GM18867 (cell line): Measurements from ENCODE around the gene COG2.

Experiments used
- ATAC-seq: cut with Tn5 transposase; IDR thresholded peaks from one replicate; pipeline ENCODE4 v1.9.1; 2021; ENCODE audit warnings: mild to moderate bottlenecking, moderate library complexity; ENCODE audit not compliant: unreplicated experiment

The COG2 gene

GRCh38 chr1:230668227-230668626 lies 25.9 kb downstream of the COG2 start:
- ATAC-seq: no peak

GRCh38 chr1:230669543-230669942 lies 27.3 kb downstream of the COG2 start:
- ATAC-seq: no peak

GRCh38 chr1:230674581-230674980 lies 32.3 kb downstream of the COG2 start:
- ATAC-seq: no peak

GRCh38 chr1:230677200-230677599 lies 34.9 kb downstream of the COG2 start:
- ATAC-seq: no peak

GRCh38 chr1:230679192-230679591 lies 36.9 kb downstream of the COG2 start:
- no peak for ATAC-seq

GRCh38 chr1:230679825-230680224 lies 37.5 kb downstream of the COG2 start:
- ATAC-seq: no peak

GRCh38 chr1:230680300-230681025 lies 38.2 kb downstream of the COG2 start:
- no peak for ATAC-seq

- ATAC-seq: no peak
These were observed 39.3 kb downstream of the COG2 start for GRCh38 chr1:230681599-230681998.

- ATAC-seq: no peak
These were observed 40.0 kb downstream of the COG2 start for GRCh38 chr1:230682274-230682673.

GRCh38 chr1:230682882-230683610 lies 40.8 kb downstream of the COG2 start:
- no peak for ATAC-seq

- ATAC-seq: no peak
These were observed 41.9 kb downstream of the COG2 start for GRCh38 chr1:230684146-230684545.

- ATAC-seq: no peak
These were observed 42.7 kb downstream of the COG2 start for GRCh38 chr1:230684998-230685397.

GRCh38 chr1:230686747-230687146 lies 44.5 kb downstream of the COG2 start:
- ATAC-seq: no peak

- ATAC-seq: no peak
These were observed 47.8 kb downstream of the COG2 start for GRCh38 chr1:230690101-230690500.

GRCh38 chr1:230691615-230692014 lies 49.3 kb downstream of the COG2 start:
- no peak for ATAC-seq

GRCh38 chr1:230693221-230693620 lies 50.9 kb downstream of the COG2 start:
- no peak for ATAC-seq

GRCh38 chr1:230693777-230694176 lies 51.5 kb downstream of the COG2 start:
- ATAC-seq: no peak

GRCh38 chr1:230694464-230694863 lies 52.2 kb downstream of the COG2 start:
- ATAC-seq: no peak

- ATAC-seq: no peak
These were observed 52.7 kb downstream of the COG2 start for GRCh38 chr1:230694991-230695390.

- ATAC-seq: no peak
These were observed 53.9 kb downstream of the COG2 start for GRCh38 chr1:230696218-230696617.

- no peak for ATAC-seq
These were observed 54.6 kb downstream of the COG2 start for GRCh38 chr1:230696722-230697437.

- ATAC-seq: no peak
These were observed 55.8 kb downstream of the COG2 start for GRCh38 chr1:230698130-230698529.
